Mesenteric fat pad (tissue), 1 donor: ENCODE results near the gene ZFYVE9. TPM values are rescaled to one million over a fixed set of nuclear protein-coding genes. Genes with fewer than 3 reads are reported as not detected.

Source experiments
- DNase-seq: peaks from one replicate; pipeline ENCODE4 v3.0.0-alpha.2; 2020; ENCODE audit warnings: low spot score
- total RNA-seq: library from RNA; stranded (reverse); fragmentation: NEBNext Ultra II Directional; extraction: Animal tissue kit (Norgen Biotek cat#: 25700); gene quantifications from one replicate; pipeline ENCODE4 v1.2.1, GENCODE V29; 2021
- donor health status: DM: yes; HTN: yes; CAD: no.

ZFYVE9 gene
- total RNA-seq, 1 donor from 2014 or later: 21.1 TPM

DNA sequence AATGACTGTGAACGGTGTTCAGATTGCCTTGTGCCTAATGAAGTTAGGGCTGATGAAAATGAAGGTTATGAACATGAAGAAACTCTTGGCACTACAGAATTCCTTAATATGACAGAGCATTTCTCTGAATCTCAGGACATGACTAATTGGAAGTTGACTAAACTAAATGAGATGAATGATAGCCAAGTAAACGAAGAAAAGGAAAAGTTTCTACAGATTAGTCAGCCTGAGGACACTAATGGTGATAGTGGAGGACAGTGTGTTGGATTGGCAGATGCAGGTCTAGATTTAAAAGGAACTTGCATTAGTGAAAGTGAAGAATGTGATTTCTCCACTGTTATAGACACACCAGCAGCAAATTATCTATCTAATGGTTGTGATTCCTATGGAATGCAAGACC is 96.6 kb downstream of the ZFYVE9 start:
- no peak for DNase-seq

DNA sequence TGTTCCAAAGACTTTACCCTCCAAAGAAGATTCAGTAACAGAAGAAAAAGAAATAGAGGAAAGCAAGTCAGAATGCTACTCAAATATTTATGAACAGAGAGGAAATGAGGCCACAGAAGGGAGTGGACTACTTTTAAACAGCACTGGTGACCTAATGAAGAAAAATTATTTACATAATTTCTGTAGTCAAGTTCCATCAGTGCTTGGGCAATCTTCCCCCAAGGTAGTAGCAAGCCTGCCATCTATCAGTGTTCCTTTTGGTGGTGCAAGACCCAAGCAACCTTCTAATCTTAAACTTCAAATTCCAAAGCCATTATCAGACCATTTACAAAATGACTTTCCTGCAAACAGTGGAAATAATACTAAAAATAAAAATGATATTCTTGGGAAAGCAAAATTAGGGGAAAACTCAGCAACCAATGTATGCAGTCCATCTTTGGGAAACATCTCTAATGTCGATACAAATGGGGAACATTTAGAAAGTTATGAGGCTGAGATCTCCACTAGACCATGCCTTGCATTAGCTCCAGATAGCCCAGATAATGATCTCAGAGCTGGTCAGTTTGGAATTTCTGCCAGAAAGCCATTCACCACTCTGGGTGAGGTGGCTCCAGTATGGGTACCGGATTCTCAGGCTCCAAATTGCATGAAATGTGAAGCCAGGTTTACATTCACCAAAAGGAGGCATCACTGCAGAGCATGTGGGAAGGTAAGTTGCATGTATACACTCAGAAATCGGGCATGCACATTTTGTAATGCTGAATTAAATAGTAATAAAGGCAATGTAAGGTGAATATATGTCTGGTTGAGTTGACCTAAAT is 97.2 kb downstream of the ZFYVE9 start:
- DNase-seq: no peak

DNA sequence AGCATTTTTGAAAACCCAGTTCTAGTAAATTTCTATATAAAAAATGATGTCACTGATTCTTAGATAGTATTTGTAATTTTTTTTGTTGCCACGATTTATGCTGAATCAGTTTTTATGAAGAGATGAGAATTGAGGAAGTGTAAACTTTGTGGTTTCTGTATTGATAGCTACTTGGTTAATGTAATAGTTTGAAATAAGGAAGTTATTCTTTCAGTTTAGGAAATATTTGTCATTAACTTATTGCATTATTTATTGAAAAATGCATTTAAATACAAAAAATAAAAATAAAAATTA is 97.8 kb downstream of the ZFYVE9 start:
- DNase-seq: no peak

DNA sequence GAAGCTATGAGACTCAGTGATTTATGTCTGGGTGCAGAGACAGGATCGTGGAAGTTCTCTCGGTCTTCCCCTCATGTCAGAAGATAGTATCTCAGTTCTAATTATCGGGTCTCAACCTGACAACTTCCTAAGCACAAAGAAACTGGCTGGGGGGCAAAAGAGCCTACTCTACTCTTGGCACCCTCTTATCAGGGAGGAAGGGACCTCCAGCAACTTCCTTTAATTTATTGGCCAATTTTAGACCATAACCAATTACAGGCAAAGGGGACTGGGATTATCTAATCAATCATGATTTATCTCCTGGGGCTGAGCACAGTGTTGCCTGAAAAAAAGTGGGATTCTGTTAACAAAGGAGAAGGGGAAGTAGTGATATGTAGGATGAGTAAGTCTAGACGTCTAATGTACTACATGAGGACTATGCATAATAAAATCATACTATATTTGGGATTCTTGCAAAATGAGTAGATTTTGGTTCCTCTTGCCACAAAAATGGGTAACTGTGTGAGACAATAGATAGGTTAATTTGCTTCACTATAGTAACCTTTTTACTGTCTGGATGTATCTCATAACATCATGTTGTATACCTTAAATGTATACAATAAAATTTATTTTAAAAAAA is 98.8 kb downstream of the ZFYVE9 start:
- no peak for DNase-seq

DNA sequence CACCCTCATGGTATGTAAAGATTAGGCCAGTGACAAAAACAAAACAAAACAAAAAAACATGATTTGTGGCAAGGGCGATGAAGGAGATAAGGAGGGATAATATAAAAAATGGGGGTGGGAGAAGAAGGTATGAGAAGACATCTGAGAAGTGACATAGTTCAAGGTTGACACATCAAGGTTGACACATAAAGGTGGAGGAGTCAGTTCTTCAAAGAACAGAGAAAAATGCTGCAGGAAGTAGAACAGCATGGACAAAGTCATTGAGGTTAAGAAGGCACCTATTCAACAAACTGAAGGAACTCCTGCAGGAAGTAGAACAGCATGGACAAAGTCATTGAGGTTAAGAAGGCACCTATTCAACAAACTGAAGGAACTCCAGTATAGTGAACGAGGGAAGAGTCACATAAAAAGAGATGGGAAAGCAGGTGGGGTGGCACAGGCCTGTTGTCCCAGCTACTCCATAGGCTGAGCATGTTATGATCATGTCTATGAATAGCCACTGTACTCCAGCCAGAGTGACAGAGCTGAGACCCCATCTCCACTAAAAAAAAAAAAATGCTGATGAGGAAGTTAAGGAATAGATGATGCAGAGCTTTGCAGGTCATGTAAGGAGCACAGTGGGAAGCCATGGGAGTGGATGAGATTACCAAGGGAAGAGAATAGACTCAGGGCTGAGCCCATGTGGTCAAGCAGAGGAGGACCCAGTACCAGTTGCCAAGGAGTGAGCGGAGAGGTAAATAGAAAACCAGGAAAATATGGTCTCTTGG is 101.5 kb downstream of the ZFYVE9 start:
- DNase-seq: no peak

DNA sequence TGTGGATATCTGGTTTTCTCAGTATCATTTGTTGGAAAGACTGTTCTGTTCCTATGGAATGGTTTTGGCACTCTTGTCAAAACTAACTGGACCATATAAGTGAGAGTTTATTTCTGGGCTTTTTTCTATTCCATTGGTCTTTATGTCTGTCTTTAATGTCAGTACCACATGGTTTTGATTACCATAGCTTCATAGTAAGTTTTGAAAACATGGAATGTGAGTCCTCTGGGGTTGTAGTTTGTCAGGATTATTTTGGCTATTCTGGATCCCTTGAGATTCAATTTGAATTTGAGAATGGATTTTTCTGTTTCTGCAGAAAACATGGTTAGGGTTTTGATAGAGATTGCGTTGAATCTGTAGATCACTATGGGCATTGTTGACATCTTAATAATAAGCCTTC is 107.9 kb downstream of the ZFYVE9 start:
- DNase-seq: no peak

DNA sequence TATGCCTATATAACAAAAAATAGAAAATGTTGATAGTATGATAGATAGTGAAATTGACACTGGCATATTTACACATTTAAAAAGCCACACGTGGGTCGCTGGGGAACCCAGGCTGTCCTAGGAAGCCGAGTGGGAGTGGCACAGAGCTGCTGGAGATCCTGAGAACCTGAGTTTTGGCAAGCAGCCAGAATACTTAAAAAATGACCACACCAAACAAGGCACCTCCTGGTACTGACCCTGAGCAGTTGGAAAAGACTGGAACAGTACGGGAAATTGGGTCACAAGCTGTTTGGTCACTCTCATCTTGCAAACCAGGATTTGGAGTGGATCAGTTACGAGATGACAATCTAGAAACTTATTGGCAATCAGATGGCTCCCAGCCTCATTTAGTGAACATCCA is 111.5 kb downstream of the ZFYVE9 start:
- DNase-seq: no peak

DNA sequence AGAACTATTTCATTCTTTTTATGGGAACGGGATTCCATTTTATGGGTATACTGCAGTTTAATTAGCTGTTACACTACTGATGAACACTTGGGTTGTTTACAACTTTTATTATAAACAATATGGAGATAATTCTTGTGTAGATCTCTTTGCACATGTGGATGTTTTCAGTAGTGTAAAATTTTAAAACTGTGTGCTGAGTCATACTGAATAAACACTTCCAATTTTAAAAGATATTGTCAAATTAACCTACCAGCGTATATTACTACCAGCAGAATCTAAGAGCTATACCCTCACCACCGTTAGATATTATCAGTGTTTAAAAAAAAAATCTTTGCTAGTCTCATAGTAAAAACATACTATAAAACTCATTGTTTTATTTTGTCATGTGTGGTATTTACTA is 118.0 kb downstream of the ZFYVE9 start:
- no peak for DNase-seq

DNA sequence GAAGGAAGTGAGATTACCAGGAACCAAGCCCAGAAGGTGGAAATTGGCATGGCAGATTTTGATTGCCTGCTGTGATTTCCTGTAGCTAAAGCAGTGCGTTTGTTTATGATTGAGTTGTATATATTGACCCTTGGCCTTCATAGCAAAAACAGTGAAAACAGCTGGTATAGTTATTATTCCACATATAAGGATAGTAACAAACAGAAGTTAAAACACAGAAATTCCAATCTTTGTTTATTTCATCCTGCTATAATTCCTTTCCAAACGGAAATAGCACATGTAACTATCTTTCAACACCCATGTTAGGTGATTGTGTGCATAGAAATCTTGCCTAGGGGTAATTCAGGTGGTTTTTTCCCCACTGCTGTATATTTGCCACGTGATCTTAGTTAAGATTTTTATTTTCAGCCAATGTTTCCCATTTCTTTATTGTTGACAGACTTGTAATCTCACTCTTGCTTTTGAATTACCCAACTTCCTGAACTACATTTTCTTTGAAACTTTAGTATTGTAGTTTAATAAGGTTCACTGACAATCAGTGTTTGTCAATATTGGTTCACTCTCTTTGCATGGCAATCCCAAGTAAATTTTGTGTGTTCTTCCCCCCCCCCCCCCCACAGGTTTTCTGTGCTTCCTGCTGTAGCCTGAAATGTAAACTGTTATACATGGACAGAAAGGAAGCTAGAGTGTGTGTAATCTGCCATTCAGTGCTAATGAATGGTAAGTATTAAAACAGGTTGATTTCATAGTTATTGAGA is 121.4 kb downstream of the ZFYVE9 start:
- DNase-seq: no peak

DNA sequence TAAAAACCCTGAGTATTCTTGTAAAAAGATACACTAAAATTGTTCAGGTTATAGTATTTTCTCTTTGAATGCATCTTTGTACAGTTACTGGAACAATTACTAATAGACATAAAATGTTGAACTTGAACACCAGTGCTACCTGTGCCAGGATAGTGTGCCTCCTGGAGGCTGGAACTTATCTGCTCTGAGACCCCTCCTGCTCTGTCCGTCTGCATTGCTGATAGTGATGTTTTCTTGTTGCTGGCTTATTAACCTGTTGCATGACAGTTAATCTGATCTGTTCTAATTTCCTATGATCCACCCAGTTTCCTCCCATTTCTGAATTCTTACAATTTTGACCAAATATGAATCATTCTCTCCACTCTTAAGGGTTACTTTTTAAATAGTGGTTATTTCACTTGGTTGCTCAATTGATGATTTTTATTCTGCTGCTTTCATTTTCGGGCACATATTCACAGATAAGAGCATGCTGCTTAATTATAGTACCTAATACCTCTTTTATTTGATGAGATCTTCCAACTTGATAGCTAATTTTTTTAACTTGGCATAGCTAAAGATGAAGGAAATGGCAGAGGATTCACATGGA is 122.7 kb downstream of the ZFYVE9 start:
- DNase-seq: no peak

DNA sequence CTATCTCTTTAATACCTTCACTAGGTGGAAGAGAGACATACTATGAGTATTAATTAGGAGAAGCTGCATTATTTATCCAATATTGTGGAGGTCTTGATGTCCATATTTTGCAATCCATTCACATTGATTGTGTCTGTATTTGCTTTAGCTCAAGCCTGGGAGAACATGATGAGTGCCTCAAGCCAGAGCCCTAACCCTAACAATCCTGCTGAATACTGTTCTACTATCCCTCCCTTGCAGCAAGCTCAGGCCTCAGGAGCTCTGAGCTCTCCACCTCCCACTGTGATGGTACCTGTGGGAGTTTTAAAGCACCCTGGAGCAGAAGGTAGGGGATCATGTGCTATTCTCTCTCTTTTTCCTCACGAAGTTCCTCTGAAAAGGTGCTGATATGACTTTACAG is 124.6 kb downstream of the ZFYVE9 start:
- DNase-seq: no peak

DNA sequence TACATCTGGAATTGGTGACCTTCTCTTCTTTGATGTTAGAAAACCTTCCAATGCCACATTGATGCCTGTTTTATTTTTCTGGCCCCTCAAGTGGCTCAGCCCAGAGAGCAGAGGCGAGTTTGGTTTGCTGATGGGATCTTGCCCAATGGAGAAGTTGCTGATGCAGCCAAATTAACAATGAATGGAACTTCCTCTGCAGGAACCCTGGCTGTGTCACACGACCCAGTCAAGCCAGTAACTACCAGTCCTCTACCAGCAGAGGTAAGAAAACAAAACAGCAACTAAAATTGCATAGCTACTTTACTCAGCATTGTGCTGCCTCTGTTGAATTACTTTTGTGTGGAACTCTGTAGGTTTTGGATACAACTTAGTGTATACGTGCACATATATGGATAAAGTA is 126.5 kb downstream of the ZFYVE9 start:
- DNase-seq: no peak

DNA sequence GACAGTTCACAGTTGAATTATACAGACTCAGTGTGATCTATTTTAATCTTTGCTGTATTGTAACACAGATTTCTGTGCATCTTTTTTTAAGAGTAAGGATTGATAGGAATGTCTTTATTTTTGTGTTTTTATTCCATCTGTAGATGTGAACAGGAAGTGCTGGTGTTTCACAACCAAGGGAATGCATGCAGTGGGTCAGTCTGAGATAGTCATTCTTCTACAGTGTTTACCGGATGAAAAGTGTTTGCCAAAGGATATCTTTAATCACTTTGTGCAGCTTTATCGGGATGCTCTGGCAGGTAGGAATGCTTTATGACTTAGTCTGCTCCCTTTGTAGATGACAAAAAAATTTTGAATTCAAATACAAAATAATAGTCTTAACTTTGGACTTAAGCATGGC is 139.6 kb downstream of the ZFYVE9 start:
- no peak for DNase-seq

DNA sequence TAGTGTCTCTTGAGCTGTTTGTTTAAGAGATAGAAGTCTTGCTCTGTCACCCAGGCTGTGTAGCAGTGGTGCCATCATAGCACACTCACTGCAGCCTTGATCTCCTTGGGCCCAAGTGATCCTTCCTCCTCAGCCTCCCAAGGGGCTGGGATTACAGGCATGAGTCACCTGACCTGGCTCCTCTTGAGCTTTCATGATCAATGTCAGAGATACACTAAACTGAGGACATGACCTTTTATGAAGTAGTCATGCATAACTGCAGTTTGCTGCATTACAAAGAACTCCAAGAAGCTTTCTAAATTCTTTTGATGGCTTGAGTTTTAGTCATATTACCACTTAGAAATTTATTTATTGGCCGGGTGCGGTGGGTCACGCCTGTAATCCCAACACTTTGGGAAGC is 146.4 kb downstream of the ZFYVE9 start:
- no peak for DNase-seq

DNA sequence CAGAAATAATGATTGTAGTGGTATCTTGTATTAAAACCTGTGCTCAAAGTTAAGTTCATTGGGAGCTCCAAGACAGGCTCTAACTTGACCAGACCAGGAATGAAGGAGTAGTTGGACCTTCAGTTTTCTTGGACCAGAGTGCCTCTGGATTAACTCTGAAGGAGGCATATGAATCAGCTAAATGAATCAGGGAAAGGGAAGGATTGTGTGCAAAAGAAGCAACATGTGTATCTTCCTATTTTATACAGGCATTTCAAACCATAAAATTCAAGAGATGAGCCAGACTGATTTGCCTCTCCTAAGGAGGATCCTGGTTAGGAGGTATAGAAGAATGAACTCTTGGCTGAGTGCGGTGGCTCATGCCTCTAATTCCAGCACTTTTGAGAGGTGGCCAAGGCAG is 152.7 kb downstream of the ZFYVE9 start:
- DNase-seq: no peak

DNA sequence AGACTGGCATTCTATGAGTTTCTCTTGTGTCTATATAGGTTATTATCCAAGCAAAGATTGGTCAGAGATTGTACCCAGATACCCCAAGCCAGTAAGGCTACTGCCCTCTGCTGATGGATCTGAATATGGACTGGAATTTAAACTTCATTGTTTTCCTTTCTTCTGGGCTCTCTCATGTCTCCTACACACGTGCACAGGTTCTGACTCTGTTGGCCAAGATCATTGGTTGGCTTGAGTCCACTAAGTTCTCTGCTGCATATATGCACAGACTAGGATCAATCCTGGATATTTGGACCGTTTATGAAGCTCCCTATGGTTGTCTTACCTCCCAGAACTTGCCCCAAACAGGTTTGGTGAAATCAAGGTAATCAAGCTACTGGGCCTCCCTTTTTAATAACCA is 154.5 kb downstream of the ZFYVE9 start:
- no peak for DNase-seq

DNA sequence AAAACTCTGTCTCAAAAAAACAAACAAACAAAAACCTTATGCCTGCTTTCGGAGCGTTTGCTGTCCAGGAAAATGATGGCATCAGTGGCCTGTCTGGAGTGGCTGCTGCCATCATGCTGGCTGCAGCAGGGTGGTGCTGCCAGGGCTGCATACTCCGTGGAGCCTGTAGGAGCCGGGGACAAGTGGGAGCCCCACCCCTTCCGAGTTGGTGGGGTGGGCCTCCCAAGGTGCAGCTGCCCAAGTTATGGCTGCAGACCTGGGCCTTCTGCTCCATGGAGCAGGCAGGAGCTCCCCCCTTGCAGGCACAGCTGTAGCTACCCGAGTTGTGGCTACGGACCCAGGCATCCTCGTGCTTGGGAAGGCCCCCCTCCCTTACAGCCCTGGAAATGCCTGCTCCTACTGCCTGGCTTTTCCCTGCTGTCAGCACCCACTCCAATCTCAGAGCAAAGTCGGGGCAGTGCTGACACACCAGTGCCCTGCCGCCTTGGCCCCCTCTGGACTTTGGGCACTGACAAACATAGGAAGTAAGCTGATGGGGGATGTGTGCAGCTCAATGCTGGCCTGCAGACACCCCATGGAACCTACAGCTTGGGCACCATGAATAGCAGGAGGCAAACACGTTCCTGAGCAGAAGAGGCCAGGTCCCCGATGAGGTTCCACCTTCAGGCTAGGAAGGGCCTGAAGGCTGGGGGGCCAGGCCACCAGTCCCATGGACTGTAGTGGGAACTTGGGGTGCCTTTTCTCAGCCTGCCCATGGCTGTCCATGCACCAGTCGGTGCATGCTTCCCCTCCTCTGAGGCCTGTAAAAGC is 163.7 kb downstream of the ZFYVE9 start:
- no peak for DNase-seq

DNA sequence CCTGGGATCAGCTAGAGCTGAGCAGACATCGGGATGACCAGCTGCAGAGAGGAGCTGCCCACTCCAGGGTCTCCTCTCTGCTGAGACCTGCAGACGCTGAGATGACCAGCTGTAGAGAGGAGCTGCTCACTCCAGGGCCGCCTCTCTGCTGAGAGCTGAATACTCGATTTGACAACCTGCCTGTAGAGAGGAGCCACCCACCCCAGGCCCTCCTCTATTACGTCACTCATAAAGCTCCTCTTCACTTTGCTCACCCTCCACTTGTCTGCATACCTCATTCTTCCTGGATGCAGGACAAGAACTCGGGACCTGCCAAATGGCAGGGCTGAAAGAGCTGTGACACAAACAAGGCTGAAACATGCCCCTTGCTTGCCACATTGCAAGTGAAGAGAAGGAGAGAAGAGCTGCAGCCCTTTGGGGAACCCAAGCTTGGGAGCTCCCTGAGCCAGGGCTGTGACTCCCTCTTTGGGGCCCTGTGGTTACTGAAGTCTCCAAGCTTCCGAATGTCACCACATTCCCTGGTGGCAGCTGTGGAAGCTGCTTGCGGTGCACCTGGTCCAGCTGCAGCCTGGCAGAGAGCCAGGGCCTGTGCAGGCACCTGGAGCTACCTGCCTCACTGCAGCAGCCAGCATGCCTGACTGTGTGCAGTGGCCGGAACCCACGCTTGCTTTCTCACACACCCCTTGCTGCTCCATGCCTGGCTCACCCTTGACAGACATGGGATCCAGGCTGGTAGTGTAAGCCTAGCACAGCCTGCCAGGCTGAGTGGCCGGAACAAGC is 164.5 kb downstream of the ZFYVE9 start:
- DNase-seq: no peak

DNA sequence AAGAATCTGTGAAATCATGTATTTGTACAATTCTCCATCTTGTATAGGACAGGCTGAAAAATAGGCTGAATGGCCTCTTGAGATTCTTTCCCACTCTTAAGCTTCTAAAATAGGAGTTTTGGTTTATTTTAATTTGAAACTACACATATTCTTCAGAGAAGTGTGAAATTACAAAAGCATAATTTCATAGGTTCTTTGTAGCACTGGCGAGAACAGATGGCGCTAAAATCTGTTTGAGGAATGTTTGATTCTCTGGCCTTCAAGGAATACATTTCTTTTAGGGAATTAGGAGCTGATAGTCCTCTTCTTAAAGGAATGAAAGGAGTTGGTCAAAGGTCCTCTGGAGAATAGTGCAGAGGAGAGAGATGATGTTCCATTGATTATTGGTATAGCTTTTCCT is 179.2 kb downstream of the ZFYVE9 start:
- DNase-seq: no peak

DNA sequence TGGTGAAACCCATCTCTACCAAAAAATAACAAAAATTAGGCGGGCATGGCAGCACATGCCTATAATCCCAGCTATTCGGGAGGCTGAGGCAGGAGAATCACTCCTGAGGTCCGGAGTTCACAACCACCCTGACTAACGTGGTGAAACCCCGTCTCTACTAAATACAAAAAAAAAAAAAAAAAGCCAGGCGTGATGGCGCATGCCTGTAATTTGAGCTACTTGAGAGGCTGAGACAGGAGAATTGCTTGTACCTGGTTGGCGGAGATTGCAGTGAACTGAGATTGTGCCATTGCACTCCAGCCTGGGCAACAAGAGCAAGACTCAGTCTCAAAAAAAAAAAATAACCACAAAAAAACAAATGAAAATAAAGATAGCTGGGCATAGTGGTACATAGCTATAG is 181.8 kb downstream of the ZFYVE9 start:
- DNase-seq: no peak
